RWPE2 (cell line): Measurements from ENCODE around the gene AK8.

Source experiments
- ATAC-seq: fragments of 200-7000 bp; cut with Tn5 transposase; 3 replicates; pipeline ENCODE4 v1.9.1; 2021; ENCODE audit warnings: low read depth
- DNase-seq: peaks from one replicate; pipeline ENCODE4 v3.0.0-alpha.2; 2020; ENCODE audit warnings: low spot score
- H3K27ac ChIP-seq: fragments of 450-650 bp; 2 replicates; pipeline ENCODE4 v1.5.1; 2017; ENCODE audit warnings: mild to moderate bottlenecking; ENCODE audit not compliant: poor library complexity, severe bottlenecking
- H3K27me3 ChIP-seq: fragments of 250-450 bp; sonication (Bioruptor Pico); 2 replicates; pipeline ENCODE4 v1.5.1; 2021; ENCODE audit warnings: mild to moderate bottlenecking, moderate library complexity; ENCODE audit not compliant: insufficient read depth, poor library complexity, severe bottlenecking
- H3K36me3 ChIP-seq: fragments of 250-450 bp; sonication (Bioruptor Pico); 2 replicates; pipeline ENCODE4 v1.5.1; 2020; ENCODE audit warnings: low read depth, mild to moderate bottlenecking, moderate library complexity
- H3K4me1 ChIP-seq: fragments of 250-450 bp; sonication (Bioruptor Pico); 2 replicates; pipeline ENCODE4 v1.5.1; 2021; ENCODE audit warnings: mild to moderate bottlenecking, moderate library complexity; ENCODE audit not compliant: insufficient read depth, poor library complexity, severe bottlenecking
- H3K4me3 ChIP-seq: fragments of 250-450 bp; sonication (Bioruptor Pico); 2 replicates; pipeline ENCODE4 v1.5.1; 2021; ENCODE audit warnings: mild to moderate bottlenecking, moderate library complexity; ENCODE audit not compliant: severe bottlenecking
- H3K9me3 ChIP-seq: fragments of 250-450 bp; sonication (Bioruptor Pico); 2 replicates; pipeline ENCODE4 v1.5.1; 2021; ENCODE audit warnings: mild to moderate bottlenecking, moderate library complexity; ENCODE audit not compliant: severe bottlenecking
- CTCF ChIP-seq: fragments of 450-650 bp; IDR thresholded peaks from one replicate; pipeline ENCODE4 v1.5.1; 2017; ENCODE audit warnings: mild to moderate bottlenecking, moderate library complexity; ENCODE audit not compliant: poor library complexity, severe bottlenecking

AK8 gene

DNA sequence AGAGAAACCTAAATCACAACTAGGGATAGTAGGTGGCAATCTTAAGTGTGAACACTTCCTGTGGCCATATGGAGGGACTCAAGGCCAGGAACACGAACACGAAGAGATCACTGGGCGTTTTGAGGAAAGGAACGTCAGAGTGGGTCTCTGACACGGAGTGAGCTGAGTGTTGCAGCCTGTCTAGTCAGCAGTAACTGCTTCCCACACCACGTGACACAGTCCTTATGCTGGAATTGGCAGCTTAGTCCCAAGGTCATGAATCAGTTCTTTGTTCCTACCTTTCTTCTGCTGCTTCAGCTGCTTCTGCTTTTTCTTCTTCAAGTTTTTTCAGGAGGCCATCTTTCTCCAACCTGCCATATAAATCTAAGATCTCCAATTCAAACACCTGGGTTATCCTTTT is 18.8 kb upstream of the AK8 start:
- no peaks in the 10 kb centered on the region for H3K9me3 ChIP-seq
- H3K27me3 ChIP-seq, result no peaks in the 10 kb centered on the region
- H3K4me1 ChIP-seq, result peaks cover 3% of the 10 kb centered on the region
- DNase-seq (no peak), ATAC-seq (no peak)
- peaks cover 47% of the 10 kb centered on the region for H3K36me3 ChIP-seq
- H3K4me3 ChIP-seq, result no peak overlapping the region
- no peak overlapping the region for H3K27ac ChIP-seq
- TF ChIP-seq CTCF, result no peak

GRCh38 chr9:132896264-132896663 is 18.2 kb upstream of the AK8 start:
- peaks cover 3% of the 10 kb centered on the region for H3K4me1 ChIP-seq
- H3K4me3 ChIP-seq, result no peak overlapping the region
- H3K27me3 ChIP-seq, result no peaks in the 10 kb centered on the region
- ATAC-seq (no peak), DNase-seq (no peak)
- peaks cover 42% of the 10 kb centered on the region for H3K36me3 ChIP-seq
- H3K27ac ChIP-seq, result no peak overlapping the region
- no peak for TF ChIP-seq CTCF
- no peaks in the 10 kb centered on the region for H3K9me3 ChIP-seq

- Histone ChIP-seq H3K27me3 (no peaks in the 10 kb centered on the region), H3K36me3 (peaks cover 33% of the 10 kb centered on the region), H3K4me1 (peaks cover 3% of the 10 kb centered on the region), H3K27ac (no peak overlapping the region), H3K4me3 (no peak overlapping the region), H3K9me3 (no peaks in the 10 kb centered on the region)
- DNase-seq, result no peak
- no peak for TF ChIP-seq CTCF
- no peak for ATAC-seq
Measured at GRCh38 chr9:132894862-132895835, 17.1 kb upstream of the AK8 start.

DNA sequence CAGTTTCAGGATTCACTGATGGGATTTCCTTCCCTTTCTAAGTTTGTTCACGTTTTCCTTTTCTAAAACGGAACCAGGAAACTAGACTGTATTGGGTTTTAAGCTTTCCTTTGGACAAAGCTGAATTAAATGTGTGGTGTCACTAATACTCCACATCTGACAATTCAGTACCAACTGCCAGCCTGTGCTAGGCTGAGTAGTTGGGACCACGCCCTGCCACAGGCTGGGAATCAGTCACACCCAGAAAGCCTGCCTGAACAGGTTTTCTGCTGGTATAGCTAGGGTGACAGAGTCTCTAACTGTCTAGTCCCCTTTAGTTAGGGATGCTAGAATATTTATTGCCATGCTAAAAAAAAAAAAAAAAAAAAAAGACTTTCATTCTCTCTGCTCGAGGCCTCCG is 16.3 kb upstream of the AK8 start:
- ATAC-seq (peak; percentile 86), DNase-seq (no peak)
- no peaks in the 10 kb centered on the region for H3K27me3 ChIP-seq
- H3K27ac ChIP-seq, result no peak overlapping the region
- H3K9me3 ChIP-seq, result no peaks in the 10 kb centered on the region
- peaks cover 3% of the 10 kb centered on the region for H3K4me1 ChIP-seq
- H3K4me3 ChIP-seq, result no peak overlapping the region
- no peak for TF ChIP-seq CTCF
- peaks cover 25% of the 10 kb centered on the region for H3K36me3 ChIP-seq

- DNase-seq, result no peak
- peaks cover 3% of the 10 kb centered on the region for H3K4me1 ChIP-seq
- TF ChIP-seq CTCF, result no peak
- no peaks in the 10 kb centered on the region for H3K9me3 ChIP-seq
- H3K4me3 ChIP-seq, result no peak overlapping the region
- no peak overlapping the region for H3K27ac ChIP-seq
- no peak for ATAC-seq
- no peaks in the 10 kb centered on the region for H3K27me3 ChIP-seq
- H3K36me3 ChIP-seq, result peaks cover 14% of the 10 kb centered on the region
Measured at GRCh38 chr9:132892400-132892799, 14.3 kb upstream of the AK8 start.
